KMS-11 (cell line): ENCODE measurements around the gene ADNP.

ENCODE experiments used
- H2AFZ ChIP-seq: fragments of 200-600 bp; sonication (generic); 2 replicates; pipeline ENCODE4 v1.6.1; 2016; ENCODE audit warnings: antibody characterized with exemption, mixed run types, low read depth
- H3K27ac ChIP-seq: fragments of 200-600 bp; sonication (generic); 2 replicates; pipeline ENCODE4 v1.6.1; 2016; ENCODE audit warnings: mild to moderate bottlenecking, mixed run types
- H3K27me3 ChIP-seq: fragments of 200-600 bp; sonication (generic); 2 replicates; pipeline ENCODE4 v1.6.1; 2017; ENCODE audit warnings: mild to moderate bottlenecking, low read depth, mixed run types, moderate library complexity; ENCODE audit not compliant: insufficient read depth
- H3K36me3 ChIP-seq: fragments of 200-600 bp; sonication (generic); 2 replicates; pipeline ENCODE4 v1.6.1; 2017; ENCODE audit warnings: mild to moderate bottlenecking, mixed run types; ENCODE audit not compliant: insufficient read depth
- H3K4me1 ChIP-seq: fragments of 200-600 bp; sonication (generic); 2 replicates; pipeline ENCODE4 v1.6.1; 2016; ENCODE audit warnings: mild to moderate bottlenecking, low read depth, mixed run types; ENCODE audit not compliant: poor library complexity, severe bottlenecking
- H3K4me2 ChIP-seq: fragments of 200-600 bp; sonication (generic); 2 replicates; pipeline ENCODE4 v1.7.0; 2016; ENCODE audit warnings: mild to moderate bottlenecking, mixed run types
- H3K4me3 ChIP-seq: fragments of 200-600 bp; sonication (generic); IDR thresholded peaks from 2 replicates; pipeline ENCODE4 v1.6.1; 2017; ENCODE audit warnings: low read depth, low read length, mixed read lengths; ENCODE audit not compliant: insufficient read depth
- H3K79me2 ChIP-seq: fragments of 200-600 bp; sonication (generic); 2 replicates; pipeline ENCODE4 v1.6.1; 2016; ENCODE audit warnings: low read depth, mixed run types; ENCODE audit not compliant: insufficient read depth
- H3K9ac ChIP-seq: fragments of 200-600 bp; sonication (generic); 2 replicates; pipeline ENCODE4 v1.6.1; 2016; ENCODE audit warnings: mild to moderate bottlenecking, mixed run types
- H4K20me1 ChIP-seq: fragments of 200-600 bp; sonication (generic); 2 replicates; pipeline ENCODE4 v1.6.1; 2016; ENCODE audit warnings: mild to moderate bottlenecking, mixed run types; ENCODE audit not compliant: insufficient read depth
- CTCF ChIP-seq: fragments of 200-600 bp; sonication (generic); conservative IDR thresholded peaks from 2 replicates; pipeline ENCODE4 v1.6.1; 2017; ENCODE audit warnings: low read depth, mild to moderate bottlenecking, antibody characterized with exemption, low read length, moderate library complexity, mixed read lengths

ADNP gene

GRCh38 chr20:50943069-50943468 lies 11.8 kb upstream of the ADNP start:
- Histone ChIP-seq H3K27ac (no peak overlapping the region), H3K4me1 (no peaks in the 10 kb centered on the region), H3K79me2 (peaks cover 23% of the 10 kb centered on the region; the same call in 1 of the 2 replicates), H2AFZ (no peak overlapping the region), H3K36me3 (peaks cover 24% of the 10 kb centered on the region; the same call in 1 of the 2 replicates), H4K20me1 (no peaks in the 10 kb centered on the region), H3K4me3 (no peak overlapping the region), H3K27me3 (no peaks in the 10 kb centered on the region; the same call in 1 of the 2 replicates), H3K4me2 (no peak overlapping the region), H3K9ac (no peak overlapping the region)
- TF ChIP-seq CTCF: no peak

- TF ChIP-seq CTCF: no peak
- Histone ChIP-seq H3K4me2 (no peak overlapping the region), H3K36me3 (0 out of 2 replicates have a peak, but pooled peaks cover 8% of the 10 kb centered on the region), H3K4me3 (no peak overlapping the region), H2AFZ (no peak overlapping the region), H3K27me3 (no peaks in the 10 kb centered on the region), H3K4me1 (peaks cover 15% of the 10 kb centered on the region), H4K20me1 (peaks cover 6% of the 10 kb centered on the region), H3K79me2 (peaks cover 15% of the 10 kb centered on the region), H3K9ac (no peak overlapping the region), H3K27ac (peak overlapping the region; percentile 88; the same call in 1 of the 2 replicates)
Observed at GRCh38 chr20:50933589-50933988, 2.4 kb upstream of the ADNP start.

GRCh38 chr20:50932691-50933280 lies 1.5 kb upstream of the ADNP start:
- TF ChIP-seq CTCF: no peak
- Histone ChIP-seq H3K36me3 (0 out of 2 replicates have a peak, but pooled peaks cover 8% of the 10 kb centered on the region), H3K27ac (peak overlapping the region; percentile 88; the same call in 1 of the 2 replicates), H3K27me3 (no peaks in the 10 kb centered on the region), H3K79me2 (peaks cover 23% of the 10 kb centered on the region), H2AFZ (no peak overlapping the region), H4K20me1 (peaks cover 13% of the 10 kb centered on the region), H3K9ac (no peak overlapping the region; the same call in 1 of the 2 replicates), H3K4me1 (peaks cover 23% of the 10 kb centered on the region), H3K4me3 (no peak overlapping the region), H3K4me2 (peak overlapping the region; percentile 40; the same call in 1 of the 2 replicates)

GRCh38 chr20:50932016-50932485 lies 814 bp upstream of the ADNP start:
- no peak overlapping the region for H3K4me3 ChIP-seq
- peaks cover 30% of the 10 kb centered on the region for H3K4me1 ChIP-seq
- H3K27me3 ChIP-seq: no peaks in the 10 kb centered on the region
- no peak for TF ChIP-seq CTCF
- peaks cover 4% of the 10 kb centered on the region; the same call in 1 of the 2 replicates for H3K36me3 ChIP-seq
- peak overlapping the region; percentile 87 for H3K9ac ChIP-seq
- H4K20me1 ChIP-seq: peaks cover 20% of the 10 kb centered on the region
- H3K27ac ChIP-seq: peak overlapping the region; percentile 88
- peak overlapping the region; percentile 40 for H3K4me2 ChIP-seq
- peak overlapping the region; percentile 45 for H2AFZ ChIP-seq
- H3K79me2 ChIP-seq: peaks cover 31% of the 10 kb centered on the region
